ENCODE data around the gene SASH1. TPM values are rescaled to one million over a fixed set of nuclear protein-coding genes. Genes with fewer than 3 reads are reported as not detected.

SASH1 gene
- total and polyA plus RNA-seq, 2 experiments from 2014 or later, result 7.5 to 7.8 TPM

DNA sequence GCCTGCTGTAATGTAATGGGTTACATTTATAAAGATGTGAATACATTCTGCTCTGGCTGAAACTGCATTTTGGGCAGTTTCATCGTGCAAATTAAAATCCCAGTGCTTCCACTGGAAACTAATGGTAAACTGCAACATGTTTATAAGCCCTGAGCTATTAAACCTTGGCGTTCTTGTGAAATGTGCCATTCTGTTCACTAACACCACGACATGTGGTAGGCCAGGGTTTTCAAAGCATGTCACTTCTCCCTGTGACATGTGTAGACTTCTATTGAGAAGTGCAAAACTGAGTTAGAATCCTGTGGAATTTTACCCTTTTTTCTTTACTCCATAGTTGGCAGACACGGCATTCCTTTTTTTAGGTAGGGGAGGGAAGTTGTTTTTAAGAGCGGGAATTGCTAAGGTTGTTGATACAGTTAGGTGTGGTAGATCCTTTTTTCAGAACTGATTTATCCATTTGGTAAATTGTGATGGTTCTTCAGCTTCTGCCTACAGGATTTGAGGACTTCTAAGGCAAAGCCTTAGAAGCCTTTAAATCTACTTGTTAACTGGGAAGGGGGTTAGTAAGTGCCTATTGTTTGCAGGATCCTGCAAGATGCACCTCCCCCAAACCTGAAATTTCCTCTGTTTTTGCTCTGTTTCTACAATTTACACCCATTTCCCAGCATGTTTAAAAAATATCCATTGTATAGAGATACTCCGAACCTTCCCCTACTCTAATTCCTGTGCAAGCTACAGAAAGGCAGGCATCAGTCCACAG, 4.2 kb downstream of the SASH1 start:
- no peak overlapping the region for H2AFZ ChIP-seq
- TF ChIP-seq EZH2phosphoT487 (IDR thresholded peaks at IDR 0.05; ENCODE audit: low read depth, severe bottlenecking, unreplicated experiment) (no peak), EZH2 (IDR thresholded peaks at IDR 0.05; ENCODE audit: borderline replicate concordance) (no peak)
- TF ChIP-seq, protein P1, sequence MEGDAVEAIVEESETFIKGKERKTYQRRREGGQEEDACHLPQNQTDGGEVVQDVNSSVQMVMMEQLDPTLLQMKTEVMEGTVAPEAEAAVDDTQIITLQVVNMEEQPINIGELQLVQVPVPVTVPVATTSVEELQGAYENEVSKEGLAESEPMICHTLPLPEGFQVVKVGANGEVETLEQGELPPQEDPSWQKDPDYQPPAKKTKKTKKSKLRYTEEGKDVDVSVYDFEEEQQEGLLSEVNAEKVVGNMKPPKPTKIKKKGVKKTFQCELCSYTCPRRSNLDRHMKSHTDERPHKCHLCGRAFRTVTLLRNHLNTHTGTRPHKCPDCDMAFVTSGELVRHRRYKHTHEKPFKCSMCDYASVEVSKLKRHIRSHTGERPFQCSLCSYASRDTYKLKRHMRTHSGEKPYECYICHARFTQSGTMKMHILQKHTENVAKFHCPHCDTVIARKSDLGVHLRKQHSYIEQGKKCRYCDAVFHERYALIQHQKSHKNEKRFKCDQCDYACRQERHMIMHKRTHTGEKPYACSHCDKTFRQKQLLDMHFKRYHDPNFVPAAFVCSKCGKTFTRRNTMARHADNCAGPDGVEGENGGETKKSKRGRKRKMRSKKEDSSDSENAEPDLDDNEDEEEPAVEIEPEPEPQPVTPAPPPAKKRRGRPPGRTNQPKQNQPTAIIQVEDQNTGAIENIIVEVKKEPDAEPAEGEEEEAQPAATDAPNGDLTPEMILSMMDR (IDR thresholded peaks at IDR 0.05; ENCODE audit: poor library complexity), result no peak
- no peak overlapping the region for H3K27ac ChIP-seq
- H3K36me3 ChIP-seq (replicated peaks; ENCODE audit: insufficient read depth, low read depth), result no peaks in the 10 kb centered on the region
- DNase-seq (ENCODE audit: low spot score), result no peak
- H3K79me2 ChIP-seq, result peaks cover 26% of the 10 kb centered on the region
- no peaks in the 10 kb centered on the region for H3K9me2 ChIP-seq (replicated peaks; ENCODE audit: insufficient read depth)
- WGBS (ENCODE audit: low lambda C conversion rate, missing lambda C conversion rate), result 74% methylated on average over 6 of the region's 6 CpGs
- H3K9me3 ChIP-seq (ENCODE audit: low read depth), result no peaks in the 10 kb centered on the region
- H3K27me3 ChIP-seq, result no peaks in the 10 kb centered on the region
- no peaks in the 10 kb centered on the region for H4K20me1 ChIP-seq (ENCODE audit: insufficient read depth, poor library complexity, severe bottlenecking)
- H3K4me3 ChIP-seq, result no peak overlapping the region
- H3K4me2 ChIP-seq, result no peak overlapping the region
- peaks cover 8% of the 10 kb centered on the region for H3K4me1 ChIP-seq (ENCODE audit: insufficient read depth)

DNA sequence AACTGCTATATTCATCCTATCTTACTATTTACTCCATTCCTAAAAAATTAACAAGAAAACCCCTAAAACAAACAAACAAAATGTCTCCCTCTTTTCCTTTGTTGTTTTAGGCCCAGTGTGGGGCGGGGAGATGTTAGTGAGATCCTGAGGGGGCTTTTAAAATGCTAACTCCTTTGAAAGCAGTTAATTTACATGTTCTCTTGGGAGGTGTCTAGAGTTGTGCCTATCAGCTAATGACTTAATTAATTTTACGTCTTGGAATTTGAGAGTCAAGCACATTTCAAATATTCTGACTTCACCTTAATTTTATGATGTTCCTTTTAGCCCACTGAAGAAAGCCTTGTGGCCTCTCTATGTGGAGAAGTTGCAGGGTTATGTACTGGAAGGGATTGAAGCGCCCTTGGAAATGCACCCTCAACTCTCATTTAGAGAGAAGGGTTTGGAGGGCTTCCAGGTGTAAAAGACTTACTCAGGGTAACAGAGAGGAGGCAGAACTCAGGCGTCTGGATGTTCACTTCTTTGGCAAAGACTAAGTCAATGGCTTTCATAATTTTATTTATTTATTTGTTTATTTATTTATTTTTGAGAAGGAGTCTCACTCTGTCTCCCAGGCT, 4.9 kb downstream of the SASH1 start:
- Histone ChIP-seq H3K4me3 (no peak overlapping the region), H3K4me1 (ENCODE audit: insufficient read depth) (peaks cover 7% of the 10 kb centered on the region), H3K27me3 (no peaks in the 10 kb centered on the region), H3K9me3 (ENCODE audit: low read depth) (no peaks in the 10 kb centered on the region), H4K20me1 (ENCODE audit: insufficient read depth, poor library complexity, severe bottlenecking) (no peaks in the 10 kb centered on the region), H3K79me2 (peaks cover 30% of the 10 kb centered on the region), H2AFZ (no peak overlapping the region), H3K36me3 (replicated peaks; ENCODE audit: insufficient read depth, low read depth) (no peaks in the 10 kb centered on the region), H3K27ac (no peak overlapping the region), H3K4me2 (no peak overlapping the region), H3K9me2 (replicated peaks; ENCODE audit: insufficient read depth) (no peaks in the 10 kb centered on the region)
- DNase-seq (ENCODE audit: low spot score), result no peak
- 65% methylated on average over 4 of the region's 4 CpGs for WGBS (ENCODE audit: low lambda C conversion rate, missing lambda C conversion rate)
- TF ChIP-seq EZH2phosphoT487 (IDR thresholded peaks at IDR 0.05; ENCODE audit: low read depth, severe bottlenecking, unreplicated experiment), result no peak
- TF ChIP-seq, protein P1 (IDR thresholded peaks at IDR 0.05; ENCODE audit: poor library complexity), result no peak
- no peak for TF ChIP-seq EZH2 (IDR thresholded peaks at IDR 0.05; ENCODE audit: borderline replicate concordance)

DNA sequence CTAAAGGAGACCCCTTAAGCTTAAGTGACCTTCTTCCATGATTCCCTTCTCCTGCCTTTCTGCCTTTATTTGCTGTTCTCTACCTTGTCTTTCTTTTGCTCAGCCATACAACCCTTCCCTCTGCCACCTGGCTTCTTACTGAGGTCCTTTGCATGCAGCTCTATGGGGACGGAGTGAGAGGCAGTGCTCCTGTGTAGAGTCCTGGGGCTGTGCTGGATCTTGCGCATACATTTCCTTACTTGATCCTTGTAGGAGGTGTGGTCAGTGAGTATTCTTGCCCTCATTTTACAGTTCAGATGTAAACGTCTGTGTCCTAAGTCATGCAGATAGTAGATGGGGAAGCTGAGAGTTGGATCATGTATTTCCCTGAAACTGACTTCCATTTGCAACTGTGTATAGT, 5.7 kb downstream of the SASH1 start:
- no peaks in the 10 kb centered on the region for H4K20me1 ChIP-seq (ENCODE audit: insufficient read depth, poor library complexity, severe bottlenecking)
- H3K79me2 ChIP-seq, result peaks cover 33% of the 10 kb centered on the region
- WGBS (ENCODE audit: low lambda C conversion rate, missing lambda C conversion rate), result 62% methylated on average over 3 of the region's 3 CpGs
- TF ChIP-seq EZH2 (IDR thresholded peaks at IDR 0.05; ENCODE audit: borderline replicate concordance) (no peak), EZH2phosphoT487 (IDR thresholded peaks at IDR 0.05; ENCODE audit: low read depth, severe bottlenecking, unreplicated experiment) (no peak)
- TF ChIP-seq, protein P1 (IDR thresholded peaks at IDR 0.05; ENCODE audit: poor library complexity), result no peak
- H2AFZ ChIP-seq, result no peak overlapping the region
- H3K27ac ChIP-seq, result no peak overlapping the region
- H3K36me3 ChIP-seq (replicated peaks; ENCODE audit: insufficient read depth, low read depth), result no peaks in the 10 kb centered on the region
- H3K4me2 ChIP-seq, result no peak overlapping the region
- H3K9me3 ChIP-seq (ENCODE audit: low read depth), result no peaks in the 10 kb centered on the region
- H3K9me2 ChIP-seq (replicated peaks; ENCODE audit: insufficient read depth), result no peaks in the 10 kb centered on the region
- H3K27me3 ChIP-seq, result no peaks in the 10 kb centered on the region
- peaks cover 7% of the 10 kb centered on the region for H3K4me1 ChIP-seq (ENCODE audit: insufficient read depth)
- DNase-seq (ENCODE audit: low spot score), result no peak
- no peak overlapping the region for H3K4me3 ChIP-seq
